Gastroesophageal sphincter (tissue), 3 donors: Measurements from ENCODE around the gene TAF1C.
"Not testable (repeated sequence)": the region's sequence is repeated elsewhere in the genome, so short reads cannot be mapped to it uniquely, and the experiment has no call there.

Experiments
- EP300 ChIP-seq: sonication (generic); formaldehyde crosslinking; IDR thresholded peaks from one replicate; pipeline ENCODE4 v1.6.1; 2017; ENCODE audit warnings: antibody characterized with exemption, mild to moderate bottlenecking
- POLR2A ChIP-seq, 2 donors: fragments of 450-650 bp; IDR thresholded peaks; one replicate each; pipeline ENCODE4 v1.6.1; 2017; ENCODE audit warnings: antibody characterized with exemption in 2 of 2, mild to moderate bottlenecking in 2 of 2, moderate library complexity in 1 of 2
- POLR2AphosphoS5 ChIP-seq: sonication (generic); formaldehyde crosslinking; IDR thresholded peaks from one replicate; pipeline ENCODE4 v1.6.1; 2017; ENCODE audit warnings: antibody characterized with exemption
- TF ChIP-seq, protein P1 (sequence below), 4 experiments: fragments of 200-600 bp in 2 of 4; fragments of 450-650 bp in 2 of 4; sonication (generic) in 1 of 4; IDR thresholded peaks; one replicate each; pipeline ENCODE4 v1.5.1; 2017 to 2019; ENCODE audit warnings: antibody characterized with exemption in 4 of 4, mild to moderate bottlenecking in 2 of 4, moderate library complexity in 2 of 4

DNA sequence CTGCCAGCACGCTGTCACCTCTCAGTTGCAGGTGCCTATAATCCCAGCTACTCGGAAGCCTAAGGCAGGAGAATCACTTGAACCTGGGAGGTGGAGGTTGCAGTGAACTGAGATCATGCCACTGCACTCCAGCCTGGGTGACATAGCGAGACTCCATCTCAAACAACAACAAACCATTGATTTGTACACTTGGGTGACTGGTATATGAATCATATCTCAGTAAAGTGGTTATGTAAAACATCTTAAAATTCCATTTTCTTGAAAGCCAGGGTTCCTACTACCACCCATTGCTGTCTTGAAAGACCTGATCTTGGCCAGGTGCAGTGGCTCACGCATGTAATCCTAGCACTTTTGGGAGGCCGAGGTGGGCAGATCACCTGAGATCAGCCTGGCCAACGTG is 18.3 kb upstream of the TAF1C start:
- not testable (repeated sequence) for TF ChIP-seq POLR2A (IDR thresholded peaks at IDR 0.05); EP300; POLR2AphosphoS5
- TF ChIP-seq, protein P1, sequence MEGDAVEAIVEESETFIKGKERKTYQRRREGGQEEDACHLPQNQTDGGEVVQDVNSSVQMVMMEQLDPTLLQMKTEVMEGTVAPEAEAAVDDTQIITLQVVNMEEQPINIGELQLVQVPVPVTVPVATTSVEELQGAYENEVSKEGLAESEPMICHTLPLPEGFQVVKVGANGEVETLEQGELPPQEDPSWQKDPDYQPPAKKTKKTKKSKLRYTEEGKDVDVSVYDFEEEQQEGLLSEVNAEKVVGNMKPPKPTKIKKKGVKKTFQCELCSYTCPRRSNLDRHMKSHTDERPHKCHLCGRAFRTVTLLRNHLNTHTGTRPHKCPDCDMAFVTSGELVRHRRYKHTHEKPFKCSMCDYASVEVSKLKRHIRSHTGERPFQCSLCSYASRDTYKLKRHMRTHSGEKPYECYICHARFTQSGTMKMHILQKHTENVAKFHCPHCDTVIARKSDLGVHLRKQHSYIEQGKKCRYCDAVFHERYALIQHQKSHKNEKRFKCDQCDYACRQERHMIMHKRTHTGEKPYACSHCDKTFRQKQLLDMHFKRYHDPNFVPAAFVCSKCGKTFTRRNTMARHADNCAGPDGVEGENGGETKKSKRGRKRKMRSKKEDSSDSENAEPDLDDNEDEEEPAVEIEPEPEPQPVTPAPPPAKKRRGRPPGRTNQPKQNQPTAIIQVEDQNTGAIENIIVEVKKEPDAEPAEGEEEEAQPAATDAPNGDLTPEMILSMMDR (IDR thresholded peaks at IDR 0.05) = not testable (repeated sequence)
